ENCODE measurements around the gene NR3C2.

- TF ChIP-seq PATZ1 (CRISPR knock-in tag; IDR thresholded peaks at IDR 0.05; ENCODE audit: borderline replicate concordance) (no peak), TCF4 (CRISPR knock-in tag; IDR thresholded peaks at IDR 0.05; ENCODE audit: borderline replicate concordance) (no peak), GLIS3 (CRISPR knock-in tag; IDR thresholded peaks at IDR 0.05) (no peak), ISL1 (CRISPR knock-in tag; IDR thresholded peaks at IDR 0.05) (no peak)
Observed at GRCh38 chr4:148438047-148438446, 4.2 kb downstream of the NR3C2 start.
